HG02759 (cell line): Measurements from ENCODE around the gene PTCD2.

Experiments
- ATAC-seq: cut with Tn5 transposase; IDR thresholded peaks from one replicate; pipeline ENCODE4 v1.9.1; 2021; ENCODE audit warnings: mild to moderate bottlenecking, moderate library complexity; ENCODE audit not compliant: unreplicated experiment

The PTCD2 gene

GRCh38 chr5:72338689-72339209 lies 18.6 kb downstream of the PTCD2 start:
- ATAC-seq, result no peak

- ATAC-seq, result no peak
Measured at GRCh38 chr5:72346398-72346797, 26.2 kb downstream of the PTCD2 start.

- no peak for ATAC-seq
Measured at GRCh38 chr5:72347801-72348308, 27.7 kb downstream of the PTCD2 start.

GRCh38 chr5:72351376-72351775 lies 31.2 kb downstream of the PTCD2 start:
- no peak for ATAC-seq

- no peak for ATAC-seq
Measured at GRCh38 chr5:72352616-72353015, 32.4 kb downstream of the PTCD2 start.

- no peak for ATAC-seq
Measured at GRCh38 chr5:72353046-72353445, 32.9 kb downstream of the PTCD2 start.

GRCh38 chr5:72355706-72356299 lies 35.6 kb downstream of the PTCD2 start:
- no peak for ATAC-seq

GRCh38 chr5:72356361-72356760 lies 36.2 kb downstream of the PTCD2 start:
- no peak for ATAC-seq

- no peak for ATAC-seq
Measured at GRCh38 chr5:72358925-72359324, 38.8 kb downstream of the PTCD2 start.

GRCh38 chr5:72359886-72360285 lies 39.7 kb downstream of the PTCD2 start:
- ATAC-seq, result no peak

GRCh38 chr5:72363166-72363802 lies 43.1 kb downstream of the PTCD2 start:
- ATAC-seq, result no peak

GRCh38 chr5:72364171-72364570 lies 44.0 kb downstream of the PTCD2 start:
- ATAC-seq, result no peak

- no peak for ATAC-seq
Measured at GRCh38 chr5:72364951-72365350, 44.8 kb downstream of the PTCD2 start.

GRCh38 chr5:72366324-72366976 lies 46.3 kb downstream of the PTCD2 start:
- ATAC-seq, result peak; percentile 76

GRCh38 chr5:72368271-72368670 lies 48.1 kb downstream of the PTCD2 start:
- ATAC-seq, result no peak

- ATAC-seq, result no peak
Measured at GRCh38 chr5:72369301-72369700, 49.1 kb downstream of the PTCD2 start.

GRCh38 chr5:72369711-72370110 lies 49.5 kb downstream of the PTCD2 start:
- ATAC-seq, result no peak

- ATAC-seq, result no peak
Measured at GRCh38 chr5:72372331-72372730, 52.2 kb downstream of the PTCD2 start.

GRCh38 chr5:72372923-72373322 lies 52.8 kb downstream of the PTCD2 start:
- no peak for ATAC-seq

- no peak for ATAC-seq
Measured at GRCh38 chr5:72374844-72375243, 54.7 kb downstream of the PTCD2 start.

GRCh38 chr5:72376381-72376780 lies 56.2 kb downstream of the PTCD2 start:
- ATAC-seq, result no peak
